CD14-positive monocyte (primary cell): ENCODE measurements around the gene ZNF20. TPM values are rescaled to one million over a fixed set of nuclear protein-coding genes. Genes with fewer than 3 reads are reported as not detected.

Source experiments
- DNase-seq, 3 donors: peaks; one replicate each; pipeline ENCODE4 v3.0.0-alpha.2; 2011 to 2022
- H2AFZ ChIP-seq: 2 replicates; pipeline ENCODE4 v1.6.0; 2012; ENCODE audit warnings: mild to moderate bottlenecking, low read depth, low read length, inconsistent platforms; ENCODE audit not compliant: insufficient read depth, poor library complexity, severe bottlenecking
- H3K27ac ChIP-seq, 2 donors: 1 replicate in 1 of 2; 2 replicates in 1 of 2; pipeline ENCODE4 v1.5.1; 2012 to 2013; ENCODE audit warnings: low read length in 2 of 2, control low read depth in 1 of 2, inconsistent platforms in 1 of 2, low read depth in 1 of 2, mild to moderate bottlenecking in 1 of 2
- H3K27me3 ChIP-seq, 2 donors: one replicate each; pipeline versions ENCODE4 v1.6.0 to v1.6.1; 2011 to 2013; ENCODE audit warnings: low read length in 2 of 2; ENCODE audit not compliant: control insufficient read depth in 2 of 2, insufficient read depth in 2 of 2
- H3K36me3 ChIP-seq, 2 donors: replicated peaks in 1 of 2; 1 replicate in 1 of 2; 2 replicates in 1 of 2; pipeline versions ENCODE4 v1.5.1 to v1.6.1; 2012 to 2013; ENCODE audit warnings: low read length in 2 of 2, control low read depth in 1 of 2, inconsistent platforms in 1 of 2, mild to moderate bottlenecking in 1 of 2; ENCODE audit not compliant: insufficient read depth in 2 of 2, control insufficient read depth in 1 of 2
- H3K4me1 ChIP-seq, 2 donors: 1 replicate in 1 of 2; 2 replicates in 1 of 2; pipeline versions ENCODE4 v1.5.1 to v1.6.1; 2012 to 2013; ENCODE audit warnings: low read length in 2 of 2, control low read depth in 1 of 2, inconsistent platforms in 1 of 2, mild to moderate bottlenecking in 1 of 2, moderate library complexity in 1 of 2; ENCODE audit not compliant: insufficient read depth in 2 of 2, control insufficient read depth in 1 of 2
- H3K4me2 ChIP-seq: replicated peaks from 2 replicates; pipeline ENCODE3; 2012; ENCODE audit warnings: low read length, moderate library complexity, mild to moderate bottlenecking; ENCODE audit not compliant: poor library complexity, severe bottlenecking; ENCODE audit errors: extremely low read depth
- H3K4me3 ChIP-seq, 3 experiments: fragments of 200-600 bp in 1 of 3; sonication (generic) in 1 of 3; replicated peaks in 1 of 3; 1 replicate in 2 of 3; 2 replicates in 1 of 3; pipeline ENCODE4 v1.5.1; 2011 to 2013; ENCODE audit warnings: low read length in 3 of 3, mild to moderate bottlenecking in 3 of 3, control low read depth in 2 of 3, low read depth in 2 of 3, inconsistent platforms in 1 of 3, moderate library complexity in 1 of 3
- H3K79me2 ChIP-seq: 2 replicates; pipeline ENCODE4 v1.6.0; 2012; ENCODE audit warnings: mild to moderate bottlenecking, control low read depth, inconsistent platforms, low read length, moderate library complexity; ENCODE audit not compliant: insufficient read depth
- H3K9ac ChIP-seq: 2 replicates; pipeline ENCODE4 v1.6.0; 2017; ENCODE audit warnings: low read length, mild to moderate bottlenecking; ENCODE audit not compliant: insufficient read depth, poor library complexity, severe bottlenecking
- H3K9me3 ChIP-seq, 2 donors: replicated peaks in 1 of 2; 1 replicate in 1 of 2; 2 replicates in 1 of 2; pipeline versions ENCODE4 v1.5.1 to v1.6.1; 2012 to 2013; ENCODE audit warnings: low read length in 2 of 2, control low read depth in 1 of 2; ENCODE audit not compliant: control insufficient read depth in 1 of 2, insufficient read depth in 1 of 2
- H4K20me1 ChIP-seq: 2 replicates; pipeline ENCODE4 v1.6.0; 2012; ENCODE audit warnings: mild to moderate bottlenecking, low read length, control low read depth, moderate library complexity; ENCODE audit not compliant: insufficient read depth
- H3K27ac Mint-ChIP-seq, 7 donors: one replicate each; pipeline ENCODE4 v1.8.0; 2020; ENCODE audit warnings: mild to moderate bottlenecking in 7 of 7, mixed read lengths in 7 of 7, moderate library complexity in 6 of 7, inconsistent platforms in 2 of 7
- H3K27me3 Mint-ChIP-seq, 3 donors: one replicate each; pipeline ENCODE4 v1.8.0; 2021 to 2022; ENCODE audit warnings: low read depth in 3 of 3, mild to moderate bottlenecking in 3 of 3, mixed read lengths in 3 of 3, moderate library complexity in 3 of 3, inconsistent platforms in 1 of 3
- H3K36me3 Mint-ChIP-seq, 2 donors: one replicate each; pipeline ENCODE4 v1.8.0; 2020; ENCODE audit warnings: mixed read lengths in 2 of 2, inconsistent platforms in 1 of 2, mild to moderate bottlenecking in 1 of 2
- H3K4me1 Mint-ChIP-seq: one replicate; pipeline ENCODE4 v1.8.0; 2020; ENCODE audit warnings: mild to moderate bottlenecking, mixed read lengths
- H3K4me3 Mint-ChIP-seq, 2 donors: one replicate each; pipeline ENCODE4 v1.8.0; 2020; ENCODE audit warnings: mild to moderate bottlenecking in 2 of 2, mixed read lengths in 2 of 2, moderate library complexity in 1 of 2
- H3K9me3 Mint-ChIP-seq, 7 donors: one replicate each; pipeline ENCODE4 v1.8.0; 2020 to 2022; ENCODE audit warnings: mixed read lengths in 7 of 7, mild to moderate bottlenecking in 6 of 7, moderate library complexity in 6 of 7, inconsistent platforms in 2 of 7
- CTCF ChIP-seq: fragments of 200-600 bp; IDR thresholded peaks from one replicate; pipeline ENCODE4 v1.8.0; 2022; ENCODE audit warnings: antibody characterized with exemption, mild to moderate bottlenecking
- WGBS: methylation state at CpG from one replicate; pipeline ENCODE4 v1.1.5; 2013; ENCODE audit warnings: missing lambda C conversion rate; ENCODE audit not compliant: insufficient coverage; 5-methylcytosine and 5-hydroxymethylcytosine counted together
- intact Hi-C, 2 donors: fragments of 100-400 bp; cut with micrococcal nuclease; formaldehyde crosslinking; loops; one replicate each; pipeline versions ENCODE4 v1.15.0 to v1.15.1; 2023
- polyA plus RNA-seq, 3 donors: library from polyadenylated mRNA; depleted of rRNA in 1 of 3; unstranded in 2 of 3; stranded (reverse) in 1 of 3; fragments of 300-500 nt in 2 of 3; fragments of >200 nt in 1 of 3; fragmentation: Illumina TruSeq in 2 of 3; gene quantifications; 1 replicate in 2 of 3; 2 replicates in 1 of 3; pipeline ENCODE4 v1.2.3, GENCODE V29; 2012 to 2021

ZNF20 gene
- polyA plus RNA-seq, 3 donors, result 0.86 to 2.6 (median 1.3) TPM

- H3K36me3 Mint-ChIP-seq, result peaks cover 3 to 7% of the 10 kb centered on the region in 2 donors
- Histone ChIP-seq H3K79me2 (peaks cover 16% of the 10 kb centered on the region), H3K4me3 (peak overlapping the region; percentile 65 to 89 (median 74)), H2AFZ (peak overlapping the region; percentile 97), H3K27ac (peak overlapping the region; percentile 47 to 64), H3K9me3 (peaks cover 0 to 2% of the 10 kb centered on the region in 2 donors), H3K4me1 (peaks cover 13 to 14% of the 10 kb centered on the region in 2 donors), H3K9ac (peak overlapping the region; percentile 76), H3K27me3 (no peaks in the 10 kb centered on the region), H3K4me2 (peak overlapping the region; percentile 79), H3K36me3 (no peaks in the 10 kb centered on the region), H4K20me1 (no peaks in the 10 kb centered on the region)
- intact Hi-C loops, result loop anchor here (5.0 kb wide), 1 partner anchor 50 kb away; the partner anchor contains the start of gene ZNF20 (in 2 of the 2)
- H3K27ac Mint-ChIP-seq, result peak overlapping the region in 6 of 7 donors; percentile 40 to 85 (median 73)
- WGBS, result 0% methylated on average over 46 of the region's 53 CpGs
- H3K9me3 Mint-ChIP-seq, result peaks cover 3 to 17% (median 11%) of the 10 kb centered on the region in 7 donors
- peaks cover 31% of the 10 kb centered on the region for H3K4me1 Mint-ChIP-seq
- no peak for TF ChIP-seq CTCF
- peaks cover 0 to 3% (median 1%) of the 10 kb centered on the region in 3 donors for H3K27me3 Mint-ChIP-seq
- DNase-seq, result peak; percentile 60 to 70 (median 63)
- H3K4me3 Mint-ChIP-seq, result peak overlapping the region; percentile 91 to 95
These were observed 47.9 kb downstream of the ZNF20 start for GRCh38 chr19:12092065-12092867.

GRCh38 chr19:12090807-12091206, 49.3 kb downstream of the ZNF20 start:
- H3K4me1 Mint-ChIP-seq, result peaks cover 30% of the 10 kb centered on the region
- H2AFZ ChIP-seq, result no peak overlapping the region

More at GRCh38 chr19:12090807-12091206, 49.3 kb downstream of the ZNF20 start:
- Mint-ChIP-seq H3K4me3 (no peak overlapping the region), H3K36me3 (peaks cover 3 to 4% of the 10 kb centered on the region in 2 donors), H3K9me3 (peaks cover 5 to 22% (median 15%) of the 10 kb centered on the region in 7 donors), H3K27me3 (peaks cover 0 to 3% (median 1%) of the 10 kb centered on the region in 3 donors), H3K27ac (no peak overlapping the region)
- H3K4me2 ChIP-seq, result no peak overlapping the region
- peak; percentile 34 to 53 (median 50) for DNase-seq
- peaks cover 5 to 7% of the 10 kb centered on the region in 2 donors for H3K9me3 ChIP-seq
- H4K20me1 ChIP-seq, result no peaks in the 10 kb centered on the region
- no peak overlapping the region for H3K4me3 ChIP-seq
- no peak overlapping the region for H3K9ac ChIP-seq
- H3K36me3 ChIP-seq, result no peaks in the 10 kb centered on the region
- peaks cover 13 to 14% of the 10 kb centered on the region in 2 donors for H3K4me1 ChIP-seq
- H3K79me2 ChIP-seq, result peaks cover 14% of the 10 kb centered on the region
- intact Hi-C loops, result loop anchor here (5.0 kb wide), 1 partner anchor 51 kb away; the partner anchor contains the start of gene ZNF20 (in 2 of the 2)
- WGBS, result 49% methylated on average over 2 of the region's 5 CpGs
- no peaks in the 10 kb centered on the region for H3K27me3 ChIP-seq
- H3K27ac ChIP-seq, result no peak overlapping the region
- TF ChIP-seq CTCF, result peak; percentile 69
